T-helper 1 cell treated with Interleukin-12 subunit alpha and Interleukin-12 subunit beta and Interleukin-4 antibody, amounts not matched to agents 30 ng/mL and 1 ng/mL, for 36 hours (primary cell): Measurements from ENCODE around the gene ADGRA1. TPM values are rescaled to one million over a fixed set of nuclear protein-coding genes. Genes with fewer than 3 reads are reported as not detected.
"Not testable (repeated sequence)": the region's sequence is repeated elsewhere in the genome, so short reads cannot be mapped to it uniquely, and the experiment has no call there.

Experiments used
- intact Hi-C: fragments of 100-400 bp; cut with micrococcal nuclease; formaldehyde crosslinking; loops from one replicate; pipeline ENCODE4 v1.15.1; 2024
- total RNA-seq: library from RNA; stranded (reverse); gene quantifications from 2 replicates; pipeline ENCODE4 v1.2.3, GENCODE V29; 2022

ADGRA1 gene, protein sequence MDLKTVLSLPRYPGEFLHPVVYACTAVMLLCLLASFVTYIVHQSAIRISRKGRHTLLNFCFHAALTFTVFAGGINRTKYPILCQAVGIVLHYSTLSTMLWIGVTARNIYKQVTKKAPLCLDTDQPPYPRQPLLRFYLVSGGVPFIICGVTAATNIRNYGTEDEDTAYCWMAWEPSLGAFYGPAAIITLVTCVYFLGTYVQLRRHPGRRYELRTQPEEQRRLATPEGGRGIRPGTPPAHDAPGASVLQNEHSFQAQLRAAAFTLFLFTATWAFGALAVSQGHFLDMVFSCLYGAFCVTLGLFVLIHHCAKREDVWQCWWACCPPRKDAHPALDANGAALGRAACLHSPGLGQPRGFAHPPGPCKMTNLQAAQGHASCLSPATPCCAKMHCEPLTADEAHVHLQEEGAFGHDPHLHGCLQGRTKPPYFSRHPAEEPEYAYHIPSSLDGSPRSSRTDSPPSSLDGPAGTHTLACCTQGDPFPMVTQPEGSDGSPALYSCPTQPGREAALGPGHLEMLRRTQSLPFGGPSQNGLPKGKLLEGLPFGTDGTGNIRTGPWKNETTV
- total RNA-seq: not detected in 2 replicates

DNA sequence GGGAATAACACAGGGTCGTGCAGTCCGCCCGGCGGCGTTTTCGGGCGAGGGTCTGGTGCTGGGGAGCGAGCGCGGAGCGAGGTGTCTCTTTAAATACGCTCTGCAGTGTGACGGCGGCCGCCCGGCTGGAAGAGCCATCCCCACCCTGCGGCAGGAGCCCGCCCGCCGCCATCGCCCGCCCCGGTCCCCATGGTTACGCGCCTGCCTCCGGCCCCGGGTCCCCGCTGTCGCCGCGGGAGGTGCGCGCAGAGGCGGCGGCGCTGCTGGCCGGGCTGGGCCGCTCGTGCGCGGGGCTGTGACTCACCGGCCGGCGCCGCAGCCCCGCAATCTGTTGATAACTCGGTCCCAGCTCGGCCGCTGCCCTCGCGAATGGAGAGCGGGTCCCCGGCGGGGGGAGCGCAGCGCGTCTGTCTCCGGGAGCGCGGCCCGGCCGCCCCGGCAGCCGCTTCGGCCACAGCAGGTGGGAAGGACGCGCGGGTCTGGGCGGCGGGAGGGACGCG is at the start of gene ADGRA1:
Gene ADGRA1, plus strand, starts transcription at position 246 of the 500 bp plus-strand sequence. CDS start 986 bp downstream, outside the sequence.
- intact Hi-C loops: no loop called here

DNA sequence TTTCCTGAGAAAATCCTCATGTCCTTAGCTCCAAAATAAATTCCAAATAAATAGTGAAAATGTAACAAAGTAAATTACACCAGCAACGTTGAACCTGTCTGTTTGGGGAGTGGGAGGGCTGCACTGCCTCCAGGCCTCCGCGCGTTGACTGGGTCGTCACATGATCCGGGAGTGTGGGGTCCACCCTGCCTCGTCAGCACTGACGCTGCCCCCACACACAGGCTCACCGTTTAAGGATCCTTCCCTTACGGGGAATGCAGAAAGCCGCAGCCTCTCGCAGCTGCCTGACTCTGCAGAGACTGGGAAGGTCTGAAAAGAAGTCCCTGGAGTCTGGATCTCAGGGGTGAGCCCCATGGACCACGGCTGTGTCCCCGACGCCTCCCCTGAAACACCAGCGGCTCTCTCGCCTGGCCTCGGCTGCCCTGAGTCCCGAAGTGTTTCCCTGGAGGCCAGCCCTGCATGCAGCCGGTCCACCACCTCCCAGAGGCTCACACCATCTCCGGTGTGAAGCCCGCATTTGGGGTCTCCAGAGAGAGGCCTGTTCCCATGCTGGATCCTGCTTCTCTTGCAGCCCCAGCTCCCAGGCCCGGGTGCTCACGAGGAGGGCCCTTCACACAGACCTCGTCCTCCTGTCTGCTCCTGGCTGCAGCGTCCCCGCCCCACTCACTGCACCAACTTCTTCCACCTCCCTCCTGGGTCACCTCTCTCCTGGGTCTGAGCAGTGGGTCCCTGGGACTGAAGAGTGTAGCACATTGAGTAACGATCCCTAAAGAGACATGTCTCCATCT is 49.5 kb upstream of the ADGRA1 start:
- intact Hi-C loops: no loop called here

DNA sequence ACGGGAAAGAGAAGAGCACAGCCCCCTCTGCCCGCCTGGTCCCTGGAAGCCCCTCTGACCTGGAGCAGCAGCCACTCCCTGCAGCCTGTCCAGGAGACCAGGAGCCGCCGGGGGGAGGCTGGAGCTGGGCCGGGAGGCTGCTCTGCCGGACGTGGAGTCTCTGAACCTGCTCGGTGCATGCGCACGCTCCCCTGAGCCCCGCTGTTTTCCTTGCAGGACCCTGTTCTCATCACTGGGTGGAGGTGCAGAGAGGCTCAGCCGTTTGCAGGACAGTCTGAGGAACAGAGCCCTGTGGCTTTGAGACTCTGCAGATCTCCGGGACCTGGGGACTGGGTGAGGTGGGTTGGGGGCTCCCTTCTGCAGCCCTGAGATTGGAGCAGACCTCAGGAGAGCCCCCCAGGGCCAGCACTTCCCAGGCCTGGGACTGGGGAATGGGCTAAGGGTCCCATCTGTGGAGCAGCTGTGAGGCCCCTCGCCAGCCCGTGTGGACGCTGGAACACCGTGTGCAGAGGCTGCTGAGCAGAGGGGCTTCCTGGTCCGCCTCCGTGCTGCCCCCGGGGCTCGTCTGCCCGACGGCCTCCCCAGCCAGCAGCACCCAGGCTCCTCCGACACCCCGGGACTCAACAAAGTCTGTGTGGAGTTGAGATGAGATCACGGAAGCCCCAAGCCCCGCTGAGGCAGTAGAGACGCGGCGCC is 48.5 kb upstream of the ADGRA1 start:
- intact Hi-C loops: no loop called here

DNA sequence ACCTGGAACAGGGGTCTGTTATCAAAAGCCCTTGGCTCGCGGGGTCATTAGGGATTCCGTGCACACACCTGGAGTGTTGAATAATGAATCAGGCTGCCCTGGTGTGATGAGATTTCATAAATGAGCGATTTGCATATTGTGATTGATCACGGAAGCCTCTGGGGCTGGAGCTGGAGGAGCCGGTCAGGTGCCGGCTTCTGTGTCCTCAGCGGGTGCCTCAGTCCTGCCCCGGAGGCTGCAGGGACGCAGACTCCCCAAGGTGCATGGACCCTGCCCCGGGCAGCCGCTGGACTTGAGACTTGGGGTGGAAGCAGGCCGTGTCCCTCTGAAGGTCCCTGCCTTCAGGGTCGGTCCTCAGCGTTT is 47.9 kb upstream of the ADGRA1 start:
- intact Hi-C loops: no loop called here

DNA sequence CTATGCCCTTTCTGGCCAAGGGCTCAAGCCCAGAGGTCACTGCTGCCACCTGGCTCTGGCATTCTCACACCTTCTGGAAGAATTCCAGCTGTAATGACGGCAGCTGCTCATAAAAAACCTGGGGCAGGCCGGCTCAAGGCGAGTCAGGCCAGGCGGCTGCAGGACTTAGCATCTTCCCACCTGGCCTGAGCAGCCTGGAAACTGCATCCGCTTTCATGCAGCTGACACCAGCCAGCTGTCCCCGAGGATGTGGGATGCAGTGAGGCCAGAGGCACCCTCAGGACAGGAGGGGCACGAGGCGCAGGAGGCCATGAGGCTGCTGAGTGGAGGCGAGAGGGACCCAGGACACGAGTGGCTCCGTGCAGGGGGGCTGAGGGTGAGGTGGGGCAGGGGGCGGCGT is 47.5 kb upstream of the ADGRA1 start:
- intact Hi-C loops: no loop called here

DNA sequence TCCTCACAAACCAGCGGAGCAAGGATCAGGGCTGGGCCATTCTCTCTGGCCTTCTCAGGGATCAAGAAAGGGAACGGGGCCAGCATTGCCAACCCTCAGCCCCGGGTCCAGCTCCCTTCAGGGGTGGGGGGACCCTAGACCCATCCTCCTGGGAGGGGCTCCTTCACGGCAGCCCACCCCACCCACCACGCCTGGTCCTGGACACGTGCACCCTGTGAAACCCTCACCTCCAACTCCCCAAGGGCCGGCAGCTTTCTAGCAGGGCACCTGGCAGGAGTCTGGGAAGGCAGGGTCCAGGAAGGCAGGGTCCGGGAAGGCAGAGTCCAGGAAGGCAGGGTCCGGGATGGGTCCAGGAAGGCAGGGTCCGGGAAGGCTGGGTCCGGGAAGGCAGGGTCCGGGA is 46.6 kb upstream of the ADGRA1 start:
- intact Hi-C loops: no loop called here

DNA sequence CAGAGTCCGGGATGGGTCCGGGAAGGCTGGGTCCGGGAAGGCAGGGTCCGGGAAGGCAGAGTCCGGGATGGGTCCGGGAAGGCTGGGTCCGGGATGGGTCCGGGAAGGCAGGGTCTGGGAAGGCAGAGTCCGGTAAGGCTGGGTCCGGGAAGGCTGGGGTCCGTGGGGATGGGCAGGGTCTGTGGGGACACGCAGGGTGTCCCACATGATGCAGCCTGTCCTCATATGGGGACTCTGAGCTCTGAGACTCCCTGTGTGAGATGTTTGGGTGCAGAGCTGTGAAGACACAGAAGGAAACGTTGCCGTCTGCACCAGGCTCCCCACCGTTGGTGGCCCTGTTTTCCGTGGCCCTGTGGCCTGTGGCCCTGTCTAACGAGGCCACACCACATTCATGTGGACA is 45.7 kb upstream of the ADGRA1 start:
- intact Hi-C loops: no loop called here

DNA sequence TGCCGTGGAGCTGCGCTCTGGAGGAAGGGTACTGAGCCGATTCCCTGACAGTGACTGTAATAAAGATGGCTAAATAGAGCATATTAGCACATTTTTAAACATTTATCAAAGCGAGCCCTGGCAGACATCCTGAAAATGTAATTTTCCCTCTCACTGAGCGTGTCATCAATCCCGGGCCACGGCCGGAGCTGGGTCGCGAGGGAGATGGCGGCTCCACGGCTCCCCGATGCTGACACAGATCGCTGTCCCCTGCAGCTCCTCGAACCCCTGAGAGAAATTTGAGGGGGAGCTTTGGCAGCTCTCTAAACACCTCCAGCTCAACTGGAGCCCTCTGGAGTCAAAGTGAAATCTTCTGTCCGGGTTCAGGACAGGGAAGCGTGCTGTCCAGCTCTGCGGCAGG is 44.9 kb upstream of the ADGRA1 start:
- intact Hi-C loops: no loop called here

DNA sequence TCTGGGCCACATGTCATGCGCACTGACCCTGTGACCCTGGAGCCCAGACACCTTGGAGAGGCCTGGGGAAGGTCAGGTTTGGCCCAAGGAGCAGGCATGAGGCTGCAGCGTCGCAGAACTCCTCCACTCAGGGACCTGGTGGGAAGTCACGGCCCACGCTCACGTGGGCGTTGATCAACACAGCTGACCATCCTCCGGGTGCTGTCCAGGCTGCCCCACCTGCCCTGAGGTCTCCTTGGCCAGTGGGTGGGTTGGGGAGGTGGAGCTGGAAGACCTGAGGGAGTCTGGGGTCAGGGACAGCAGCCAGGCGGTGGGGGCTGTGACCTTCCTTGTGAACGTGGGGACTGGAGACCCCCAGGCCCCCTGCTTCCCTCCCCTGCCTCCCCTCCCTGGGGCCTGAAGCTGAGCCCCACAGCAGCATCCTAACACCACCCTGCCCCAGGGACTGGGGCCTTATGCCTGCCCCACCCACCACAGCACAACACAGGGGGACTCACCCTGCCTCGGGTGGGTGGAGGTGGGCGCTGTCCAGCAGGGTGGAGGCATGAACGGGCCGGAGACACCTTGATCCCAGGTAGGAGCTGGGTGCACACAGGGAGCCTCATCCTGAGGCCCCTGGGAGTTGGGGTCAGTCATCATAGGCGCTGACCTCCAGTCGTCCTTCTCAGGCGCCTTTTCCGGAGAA is 44.0 kb upstream of the ADGRA1 start:
- intact Hi-C loops: no loop called here

DNA sequence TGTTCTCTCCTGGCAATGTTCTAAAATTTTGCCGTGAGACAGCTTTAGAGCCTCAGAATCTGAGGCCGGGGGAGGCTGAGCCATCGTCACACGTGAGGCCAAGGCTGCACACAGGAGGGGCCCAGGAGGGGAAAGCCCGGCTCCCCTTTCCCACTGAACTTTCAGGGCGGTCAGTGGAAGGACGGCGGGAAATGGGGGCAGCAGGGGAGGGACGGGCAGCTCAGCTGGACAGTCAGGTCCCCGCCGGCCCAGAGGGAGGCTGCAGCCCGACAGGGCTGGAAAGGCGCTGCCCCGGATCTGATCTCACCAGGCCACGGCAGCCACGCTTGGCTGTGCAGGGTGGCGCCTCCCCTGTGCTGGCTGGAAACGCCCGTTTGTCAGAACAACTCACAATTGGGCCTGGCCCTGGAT is 43.3 kb upstream of the ADGRA1 start:
- intact Hi-C loops: no loop called here

DNA sequence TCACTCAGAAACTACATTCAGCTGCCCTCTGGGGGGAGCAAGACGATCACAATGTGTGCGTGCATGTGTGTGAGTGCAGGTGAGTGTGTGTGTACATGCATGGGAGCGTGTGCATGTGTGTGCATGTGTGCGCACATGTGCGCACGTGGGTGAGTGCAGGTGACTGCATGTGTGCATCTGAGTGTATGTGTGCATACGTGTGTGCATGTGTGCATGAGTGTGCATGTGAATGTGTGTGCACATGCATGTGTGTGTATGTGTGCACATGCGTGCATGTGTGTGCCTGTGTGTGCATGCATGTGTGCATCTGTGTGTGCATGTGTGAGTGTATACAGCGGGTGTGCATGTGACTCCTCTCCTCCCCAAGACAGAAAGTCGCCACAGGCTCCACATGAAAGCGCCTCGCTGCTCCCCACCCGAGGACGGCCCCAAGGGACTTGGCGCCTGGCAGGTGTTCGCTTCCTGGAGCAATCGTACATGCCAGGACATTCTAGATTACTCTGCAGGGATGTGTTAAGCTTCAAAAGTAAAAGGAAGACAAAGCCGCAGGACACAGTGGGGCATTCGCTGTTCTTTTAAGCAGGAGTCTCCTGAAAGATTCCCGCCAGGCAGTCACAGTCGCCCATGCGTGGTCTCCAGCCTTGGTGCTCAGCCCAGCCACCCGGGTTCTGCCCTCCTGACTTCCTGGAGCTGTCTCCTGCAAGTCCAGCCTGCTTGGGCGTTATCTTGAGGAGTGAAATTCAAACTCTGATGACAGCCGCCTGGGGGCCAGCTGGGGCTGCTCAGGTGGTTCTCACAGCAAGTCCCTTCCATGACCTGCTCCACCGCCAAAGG is 42.0 kb upstream of the ADGRA1 start:
- intact Hi-C loops: no loop called here

DNA sequence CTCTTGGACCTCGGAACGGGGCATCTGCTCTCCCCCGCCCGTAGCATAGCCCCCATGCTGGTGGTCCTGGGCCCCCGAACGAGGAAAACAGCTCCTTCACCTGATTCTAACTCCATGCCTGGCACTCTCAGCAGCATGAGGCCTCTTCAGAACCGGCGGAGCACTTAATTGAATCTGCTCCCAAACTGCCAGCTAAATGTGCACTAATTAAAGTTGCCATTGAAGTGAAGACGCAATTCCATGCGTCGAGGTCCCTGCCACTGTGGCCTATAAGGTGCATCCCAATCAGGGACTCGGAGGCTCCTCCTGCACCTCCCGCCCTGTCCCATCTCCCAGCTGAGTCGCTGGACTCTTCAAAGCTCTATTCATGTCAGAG is 41.3 kb upstream of the ADGRA1 start:
- intact Hi-C loops: no loop called here

DNA sequence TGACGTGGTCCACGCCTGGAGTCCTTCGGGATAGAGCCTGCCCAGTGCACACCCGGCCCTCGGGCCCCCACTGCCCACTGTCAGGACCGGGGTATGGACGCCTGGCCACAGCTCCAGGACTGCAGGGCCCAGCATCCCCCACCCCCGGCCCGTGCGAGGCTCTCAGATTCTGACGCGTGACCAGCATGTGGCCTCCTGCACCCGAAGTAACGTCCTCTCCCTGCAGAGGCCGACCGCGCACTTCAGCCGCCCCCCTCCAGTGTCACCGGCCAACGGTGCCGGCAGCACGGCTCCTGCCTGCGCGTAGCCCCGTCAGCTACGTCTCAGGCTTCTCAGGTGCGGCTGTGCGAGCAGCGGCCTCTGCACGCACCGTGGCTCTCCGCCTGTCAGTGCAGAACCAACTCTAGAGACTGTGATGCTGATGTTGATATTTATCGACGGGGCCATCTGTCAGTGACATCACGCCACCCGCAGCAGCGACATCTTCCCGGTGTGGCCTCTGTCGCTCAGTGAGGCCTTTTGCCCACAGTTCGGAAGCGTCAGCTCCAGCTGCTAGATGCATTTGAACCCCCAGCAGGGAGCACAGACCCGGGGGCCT is 40.1 kb upstream of the ADGRA1 start:
- intact Hi-C loops: no loop called here

DNA sequence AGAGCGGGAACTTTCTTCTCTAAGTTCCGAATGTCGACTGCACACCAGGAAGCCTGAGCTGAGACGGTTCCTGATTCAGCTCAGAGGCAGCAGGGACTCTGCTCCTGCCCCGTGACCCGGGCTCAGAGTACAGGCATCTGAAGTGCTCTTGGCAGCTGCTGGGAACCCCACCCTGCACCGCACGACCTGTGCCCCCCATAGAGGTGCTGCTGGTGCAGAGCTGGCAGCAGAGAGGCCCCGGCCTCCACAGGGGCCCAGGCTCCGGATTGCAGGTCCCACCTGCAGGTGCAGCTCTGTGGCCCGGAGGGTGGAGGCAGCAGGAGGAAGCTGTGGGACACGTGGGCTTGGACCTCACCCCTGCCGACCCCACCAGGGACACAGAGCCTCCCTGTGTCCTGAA is 39.5 kb upstream of the ADGRA1 start:
- intact Hi-C loops: no loop called here

DNA sequence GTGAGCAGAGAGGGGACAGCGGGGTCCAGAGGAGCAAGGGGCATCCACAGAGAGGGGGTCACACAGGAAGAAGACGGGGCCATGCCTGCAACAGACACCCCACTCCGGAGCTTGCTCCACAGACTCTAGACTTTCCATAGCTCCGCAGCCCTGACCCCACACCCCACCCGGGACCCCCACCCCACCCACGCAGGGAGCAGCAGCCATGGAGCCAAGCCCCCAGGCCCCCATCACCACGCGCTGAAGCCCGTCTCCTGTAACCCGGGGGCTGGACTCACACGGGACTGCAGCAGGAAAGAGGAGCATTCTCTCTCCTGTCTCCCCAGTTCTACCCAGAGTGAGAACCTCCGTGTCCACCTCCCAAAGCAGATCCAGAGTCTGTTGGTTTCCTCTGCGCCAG is 38.8 kb upstream of the ADGRA1 start:
- intact Hi-C loops: no loop called here

DNA sequence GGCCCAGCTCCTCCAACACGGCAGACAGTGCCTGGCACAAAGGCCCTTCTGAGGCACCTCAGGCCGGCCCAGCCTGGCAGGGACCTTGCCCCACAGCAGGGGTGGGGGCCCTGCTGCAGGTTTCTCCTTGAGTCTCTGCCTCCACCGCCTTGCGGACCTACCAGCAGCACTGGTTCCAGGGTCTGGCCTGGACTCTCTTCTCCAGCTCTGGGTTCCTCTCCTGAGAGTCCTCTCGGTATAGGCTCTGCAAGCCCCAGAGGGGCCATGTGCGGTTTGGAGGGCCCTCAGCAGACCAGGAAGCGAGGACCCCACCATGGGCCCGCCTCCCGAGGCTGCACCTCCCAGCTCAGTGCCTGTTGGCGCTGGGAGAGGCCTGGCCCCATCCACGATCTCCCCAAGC is 38.1 kb upstream of the ADGRA1 start:
- intact Hi-C loops: no loop called here

DNA sequence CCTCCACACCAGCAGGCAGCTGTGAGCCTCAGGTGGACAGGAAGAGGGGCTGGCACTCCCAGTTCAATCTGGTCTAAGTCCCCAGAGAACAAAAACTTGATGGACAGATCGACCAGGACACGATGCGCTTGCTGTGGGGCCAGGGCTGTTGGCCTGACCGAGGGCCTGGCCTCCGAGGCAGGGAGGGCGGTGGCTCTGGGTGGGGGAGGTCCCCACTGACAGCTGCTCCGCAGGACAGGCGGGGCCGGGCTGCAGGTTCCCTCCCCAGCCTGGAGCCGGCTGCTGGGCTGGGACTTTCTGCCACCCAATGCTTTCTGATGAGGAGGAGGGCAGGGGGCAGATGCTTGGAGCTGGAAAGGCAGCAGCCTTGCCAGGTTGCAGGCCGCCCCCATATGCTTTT is 37.4 kb upstream of the ADGRA1 start:
- intact Hi-C loops: no loop called here

DNA sequence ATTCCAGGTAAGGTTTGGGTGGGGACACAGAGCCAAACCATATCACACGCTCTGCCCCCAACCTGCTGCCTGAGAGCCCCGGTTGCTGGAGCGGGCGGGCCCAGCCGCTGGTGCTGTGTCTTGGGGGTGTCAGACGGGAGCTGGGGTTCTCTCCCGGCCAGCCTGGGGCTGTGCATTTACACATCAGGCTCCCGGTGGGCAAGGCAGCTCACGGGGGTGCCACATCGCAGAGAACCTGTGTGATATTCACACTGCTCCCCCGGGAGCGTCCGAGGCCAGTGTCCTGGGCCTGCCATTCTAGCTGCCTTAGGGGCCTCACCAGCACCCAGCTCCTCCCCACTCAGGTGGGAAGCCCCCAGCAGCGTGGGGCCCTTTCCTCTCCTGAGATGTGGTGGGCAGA is 35.6 kb upstream of the ADGRA1 start:
- intact Hi-C loops: no loop called here

DNA sequence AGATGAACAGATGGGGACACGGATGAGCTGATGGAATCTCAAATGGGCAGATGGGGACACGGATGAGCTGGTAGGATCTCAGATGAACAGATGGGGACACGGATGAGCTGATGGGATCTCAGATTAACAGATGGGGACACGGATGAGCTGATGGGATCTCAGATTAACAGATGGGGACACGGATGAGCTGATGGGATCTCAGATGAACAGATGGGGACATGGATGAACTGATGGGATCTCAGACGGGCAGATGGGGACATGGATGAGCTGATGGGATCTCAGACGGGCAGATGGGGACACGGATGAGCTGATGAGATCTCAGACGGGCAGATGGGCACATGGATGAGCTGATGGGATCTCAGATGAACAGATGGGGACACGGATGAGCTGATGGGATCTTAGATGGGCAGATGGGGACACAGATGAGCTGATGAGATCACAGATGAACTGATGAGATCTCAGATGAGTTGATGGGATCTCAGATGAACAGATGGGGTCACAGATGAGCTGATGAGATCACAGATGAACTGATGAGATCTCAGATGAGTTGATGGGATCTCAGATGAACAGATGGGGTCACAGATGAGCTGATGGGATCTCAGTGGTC is 34.1 kb upstream of the ADGRA1 start:
- intact Hi-C loops: not testable (repeated sequence)
